Gastrocnemius medialis (tissue), 4 donors: ENCODE data around the gene EIF4E2.

ENCODE experiments used
- POLR2A ChIP-seq, 2 donors: fragments of 450-650 bp; IDR thresholded peaks; one replicate each; pipeline ENCODE4 v1.6.1; 2017; ENCODE audit warnings: antibody characterized with exemption in 2 of 2, mild to moderate bottlenecking in 2 of 2, moderate library complexity in 2 of 2
- TF ChIP-seq, protein P1 (sequence below), 5 experiments: fragments of 450-650 bp in 3 of 5; fragments of 200-600 bp in 2 of 5; sonication (generic) in 2 of 5; IDR thresholded peaks in 4 of 5; conservative IDR thresholded peaks in 1 of 5; 1 replicate in 4 of 5; 2 replicates in 1 of 5; pipeline ENCODE4 v1.5.1; 2016 to 2019; ENCODE audit warnings: antibody characterized with exemption in 5 of 5, mild to moderate bottlenecking in 3 of 5, moderate library complexity in 3 of 5

GRCh38 chr2:232610081-232610480, 59.6 kb downstream of the EIF4E2 start:
- TF ChIP-seq, protein P1, sequence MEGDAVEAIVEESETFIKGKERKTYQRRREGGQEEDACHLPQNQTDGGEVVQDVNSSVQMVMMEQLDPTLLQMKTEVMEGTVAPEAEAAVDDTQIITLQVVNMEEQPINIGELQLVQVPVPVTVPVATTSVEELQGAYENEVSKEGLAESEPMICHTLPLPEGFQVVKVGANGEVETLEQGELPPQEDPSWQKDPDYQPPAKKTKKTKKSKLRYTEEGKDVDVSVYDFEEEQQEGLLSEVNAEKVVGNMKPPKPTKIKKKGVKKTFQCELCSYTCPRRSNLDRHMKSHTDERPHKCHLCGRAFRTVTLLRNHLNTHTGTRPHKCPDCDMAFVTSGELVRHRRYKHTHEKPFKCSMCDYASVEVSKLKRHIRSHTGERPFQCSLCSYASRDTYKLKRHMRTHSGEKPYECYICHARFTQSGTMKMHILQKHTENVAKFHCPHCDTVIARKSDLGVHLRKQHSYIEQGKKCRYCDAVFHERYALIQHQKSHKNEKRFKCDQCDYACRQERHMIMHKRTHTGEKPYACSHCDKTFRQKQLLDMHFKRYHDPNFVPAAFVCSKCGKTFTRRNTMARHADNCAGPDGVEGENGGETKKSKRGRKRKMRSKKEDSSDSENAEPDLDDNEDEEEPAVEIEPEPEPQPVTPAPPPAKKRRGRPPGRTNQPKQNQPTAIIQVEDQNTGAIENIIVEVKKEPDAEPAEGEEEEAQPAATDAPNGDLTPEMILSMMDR (IDR thresholded peaks at IDR 0.05 in 4 of 5, conservative IDR thresholded peaks at IDR 0.05 in 1 of 5): no peak
- no peak for TF ChIP-seq POLR2A (IDR thresholded peaks at IDR 0.05)
